ENCODE measurements around the gene ERCC6.

DNA sequence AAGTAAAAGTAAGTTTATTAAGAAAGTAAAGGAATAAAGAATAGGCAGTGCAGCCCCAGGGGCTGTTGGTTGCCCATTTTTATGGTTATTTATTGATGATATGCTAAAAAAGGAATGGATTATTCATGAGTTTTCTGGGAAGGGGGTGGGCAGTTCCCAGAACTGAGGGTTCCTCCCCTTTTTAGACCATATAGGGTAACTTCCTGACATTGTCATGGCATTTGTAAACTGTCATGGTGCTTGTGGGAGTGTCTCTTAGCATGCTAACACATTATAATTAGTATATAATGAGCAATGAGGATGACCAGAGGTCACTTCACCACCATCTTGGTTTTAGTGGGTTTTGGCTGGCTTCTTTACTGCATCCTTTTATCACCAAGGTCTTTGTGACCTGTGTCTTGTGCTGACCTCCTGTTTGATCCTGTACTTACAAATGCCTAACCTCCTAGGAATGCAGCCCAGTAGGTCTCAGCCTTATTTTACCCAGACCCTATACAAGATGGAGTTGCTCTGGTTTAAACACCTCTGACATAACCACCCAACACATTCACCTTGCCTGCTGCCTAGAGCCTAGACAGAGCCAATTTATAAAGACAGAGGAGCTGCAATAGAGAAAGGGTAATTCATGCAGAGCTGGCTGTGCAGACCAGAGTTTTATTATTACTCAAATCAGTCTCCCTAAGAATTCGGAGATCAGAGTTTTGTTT lies 10.9 kb upstream of the ERCC6 start:
- TF ChIP-seq, protein P1, sequence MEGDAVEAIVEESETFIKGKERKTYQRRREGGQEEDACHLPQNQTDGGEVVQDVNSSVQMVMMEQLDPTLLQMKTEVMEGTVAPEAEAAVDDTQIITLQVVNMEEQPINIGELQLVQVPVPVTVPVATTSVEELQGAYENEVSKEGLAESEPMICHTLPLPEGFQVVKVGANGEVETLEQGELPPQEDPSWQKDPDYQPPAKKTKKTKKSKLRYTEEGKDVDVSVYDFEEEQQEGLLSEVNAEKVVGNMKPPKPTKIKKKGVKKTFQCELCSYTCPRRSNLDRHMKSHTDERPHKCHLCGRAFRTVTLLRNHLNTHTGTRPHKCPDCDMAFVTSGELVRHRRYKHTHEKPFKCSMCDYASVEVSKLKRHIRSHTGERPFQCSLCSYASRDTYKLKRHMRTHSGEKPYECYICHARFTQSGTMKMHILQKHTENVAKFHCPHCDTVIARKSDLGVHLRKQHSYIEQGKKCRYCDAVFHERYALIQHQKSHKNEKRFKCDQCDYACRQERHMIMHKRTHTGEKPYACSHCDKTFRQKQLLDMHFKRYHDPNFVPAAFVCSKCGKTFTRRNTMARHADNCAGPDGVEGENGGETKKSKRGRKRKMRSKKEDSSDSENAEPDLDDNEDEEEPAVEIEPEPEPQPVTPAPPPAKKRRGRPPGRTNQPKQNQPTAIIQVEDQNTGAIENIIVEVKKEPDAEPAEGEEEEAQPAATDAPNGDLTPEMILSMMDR (IDR thresholded peaks at IDR 0.05), result no peak
- no peak for TF ChIP-seq POLR2AphosphoS5 (IDR thresholded peaks at IDR 0.05)

All from transverse colon (tissue), 4 donors.